ENCODE measurements around the gene CHST15. TPM values are rescaled to one million over a fixed set of nuclear protein-coding genes. Genes with fewer than 3 reads are reported as not detected.

The CHST15 gene
- total and polyA plus RNA-seq, 4 donors, result 5.4 to 45.3 (median 36.7) TPM

GRCh38 chr10:124020981-124021815 is 72.2 kb downstream of the CHST15 start:
- WGBS, 2 donors, result 57 to 78% methylated on average over 18 of the region's 18 CpGs
- Histone ChIP-seq H3K36me3 (ENCODE audit: control insufficient read depth in 4 of 4, insufficient read depth in 4 of 4, low read length in 4 of 4) (peaks cover 0 to 27% (median 0%) of the 10 kb centered on the region in 4 donors), H3K9me3 (ENCODE audit: control insufficient read depth in 4 of 4, insufficient read depth in 3 of 4, low read length in 3 of 4) (no peaks in the 10 kb centered on the region), H3K9ac (ENCODE audit: insufficient read depth in 1 of 2, low read length in 2 of 2) (no peak overlapping the region), H3K4me1 (ENCODE audit: control insufficient read depth in 5 of 5, insufficient read depth in 5 of 5, low read length in 5 of 5) (peaks cover 0 to 31% (median 2%) of the 10 kb centered on the region in 5 donors), H3K27ac (ENCODE audit: low read depth in 1 of 2, low read length in 1 of 2) (no peak overlapping the region), H3K4me3 (no peak overlapping the region), H3K27me3 (ENCODE audit: control insufficient read depth in 3 of 3, insufficient read depth in 3 of 3, low read length in 2 of 3) (peaks cover 0 to 11% (median 3%) of the 10 kb centered on the region in 3 donors)
- no peak for TF ChIP-seq CTCF (IDR thresholded peaks at IDR 0.05; ENCODE audit: control extremely low read depth, extremely low read depth)
- DNase-seq (no peak), ATAC-seq (ENCODE audit: insufficient read depth, low FRiP score) (no peak)

- peaks cover 0 to 29% (median 0%) of the 10 kb centered on the region in 4 donors for H3K36me3 ChIP-seq (ENCODE audit: control insufficient read depth in 4 of 4, insufficient read depth in 4 of 4, low read length in 4 of 4)
- no peak for ATAC-seq (ENCODE audit: insufficient read depth, low FRiP score)
- no peak overlapping the region for H3K27ac ChIP-seq (ENCODE audit: low read depth in 1 of 2, low read length in 1 of 2)
- no peak overlapping the region for H3K4me3 ChIP-seq
- no peak for TF ChIP-seq CTCF (IDR thresholded peaks at IDR 0.05; ENCODE audit: control extremely low read depth, extremely low read depth)
- 79 to 85% methylated on average over 13 of the region's 13 CpGs for WGBS, 2 donors
- H3K4me1 ChIP-seq (ENCODE audit: control insufficient read depth in 5 of 5, insufficient read depth in 5 of 5, low read length in 5 of 5), result peaks cover 0 to 22% (median 0%) of the 10 kb centered on the region in 5 donors
- no peak for DNase-seq
- peaks cover 0 to 11% (median 3%) of the 10 kb centered on the region in 3 donors for H3K27me3 ChIP-seq (ENCODE audit: control insufficient read depth in 3 of 3, insufficient read depth in 3 of 3, low read length in 2 of 3)
- no peaks in the 10 kb centered on the region for H3K9me3 ChIP-seq (ENCODE audit: control insufficient read depth in 4 of 4, insufficient read depth in 3 of 4, low read length in 3 of 4)
- H3K9ac ChIP-seq (ENCODE audit: insufficient read depth in 1 of 2, low read length in 2 of 2), result no peak overlapping the region
Observed at GRCh38 chr10:124019886-124020797, 73.3 kb downstream of the CHST15 start.

- peaks cover 0 to 29% (median 0%) of the 10 kb centered on the region in 4 donors for H3K36me3 ChIP-seq (ENCODE audit: control insufficient read depth in 4 of 4, insufficient read depth in 4 of 4, low read length in 4 of 4)
- H3K27ac ChIP-seq (ENCODE audit: low read depth in 1 of 2, low read length in 1 of 2), result no peak overlapping the region
- WGBS, 2 donors, result 93 to 94% methylated on average over 19 of the region's 19 CpGs
- no peak overlapping the region for H3K4me3 ChIP-seq
- no peaks in the 10 kb centered on the region for H3K9me3 ChIP-seq (ENCODE audit: control insufficient read depth in 4 of 4, insufficient read depth in 3 of 4, low read length in 3 of 4)
- DNase-seq, result no peak
- ATAC-seq (ENCODE audit: insufficient read depth, low FRiP score), result no peak
- H3K27me3 ChIP-seq (ENCODE audit: control insufficient read depth in 3 of 3, insufficient read depth in 3 of 3, low read length in 2 of 3), result peaks cover 0 to 11% (median 3%) of the 10 kb centered on the region in 3 donors
- no peak for TF ChIP-seq CTCF (IDR thresholded peaks at IDR 0.05; ENCODE audit: control extremely low read depth, extremely low read depth)
- no peak overlapping the region for H3K9ac ChIP-seq (ENCODE audit: insufficient read depth in 1 of 2, low read length in 2 of 2)
- H3K4me1 ChIP-seq (ENCODE audit: control insufficient read depth in 5 of 5, insufficient read depth in 5 of 5, low read length in 5 of 5), result peaks cover 0 to 22% (median 0%) of the 10 kb centered on the region in 5 donors
Observed at GRCh38 chr10:124018886-124019525, 74.4 kb downstream of the CHST15 start.
